ENCODE measurements around the gene KIF3B. TPM values are rescaled to one million over a fixed set of nuclear protein-coding genes. Genes with fewer than 3 reads are reported as not detected.

Gene KIF3B
- total and polyA plus RNA-seq, 2 of the 13 experiments (the other 11 are each of a cell fraction or from before 2014, with no cell fraction given), result 23.6 to 28.8 TPM

GRCh38 chr20:32329817-32330554 lies 52.5 kb downstream of the KIF3B start (continued):
- TF ChIP-seq ZNF788 (CRISPR knock-in tag; IDR thresholded peaks at IDR 0.05; ENCODE audit: borderline replicate concordance), result no peak
- peak; percentile 52; the same call in 1 of the 2 replicates for TF ChIP-seq KLF11 (CRISPR knock-in tag; IDR thresholded peaks at IDR 0.05)
- peak; percentile 85; the same call in 1 of the 2 replicates for TF ChIP-seq SNAPC2 (CRISPR knock-in tag; IDR thresholded peaks at IDR 0.05)
- TF ChIP-seq BRF2 (CRISPR knock-in tag; IDR thresholded peaks at IDR 0.05), result no peak
- TF ChIP-seq ZSCAN31 (CRISPR knock-in tag; IDR thresholded peaks at IDR 0.05; ENCODE audit: low read depth), result no peak
- TF ChIP-seq GTF3A (CRISPR knock-in tag; conservative IDR thresholded peaks at IDR 0.05), result no peak
- TF ChIP-seq ZNF17 (CRISPR knock-in tag; IDR thresholded peaks at IDR 0.05), result no peak
- TF ChIP-seq ZNF703 (CRISPR knock-in tag; IDR thresholded peaks at IDR 0.05; ENCODE audit: borderline replicate concordance), result no peak
- TF ChIP-seq KLF12 (CRISPR knock-in tag; IDR thresholded peaks at IDR 0.05; ENCODE audit: borderline replicate concordance), result no peak
- TF ChIP-seq NCOA5 (CRISPR knock-in tag; IDR thresholded peaks at IDR 0.05), result no peak
- no peak for TF ChIP-seq BATF2 (CRISPR knock-in tag; IDR thresholded peaks at IDR 0.05)
- peak; percentile 73; the same call in 1 of the 2 replicates for TF ChIP-seq ZBTB21 (CRISPR knock-in tag; IDR thresholded peaks at IDR 0.05)
- peak; percentile 76; the same call in 1 of the 2 replicates for TF ChIP-seq MXD4 (CRISPR knock-in tag; IDR thresholded peaks at IDR 0.05)
- peak; percentile 98 for TF ChIP-seq ZEB1 (IDR thresholded peaks at IDR 0.05; ENCODE audit: insufficient replicate concordance, low read depth)
- peak; percentile 99 for TF ChIP-seq GATAD2A (CRISPR knock-in tag; IDR thresholded peaks at IDR 0.05)
- TF ChIP-seq XRCC5 (optimal IDR thresholded peaks at IDR 0.05; ENCODE audit: low read length), result no peak
- TF ChIP-seq ZNF282 (IDR thresholded peaks at IDR 0.05; ENCODE audit: partially characterized antibody), result no peak
- no peak for TF ChIP-seq E2F5 (CRISPR knock-in tag; conservative IDR thresholded peaks at IDR 0.05)
- peak; percentile 86 for TF ChIP-seq MLX (CRISPR knock-in tag; IDR thresholded peaks at IDR 0.05)
- TF ChIP-seq GATA4 (IDR thresholded peaks at IDR 0.05; ENCODE audit: borderline replicate concordance, low read depth), result peak; percentile 71; the same call in 1 of the 2 replicates
- no peak; the same call in 1 of the 2 replicates for TF ChIP-seq KDM2A (CRISPR knock-in tag; IDR thresholded peaks at IDR 0.05; ENCODE audit: borderline replicate concordance, low read depth)
- no peak for TF ChIP-seq AFF4 (CRISPR knock-in tag; IDR thresholded peaks at IDR 0.05)
- TF ChIP-seq ELF1 (CRISPR knock-in tag; IDR thresholded peaks at IDR 0.05), result no peak; the same call in 1 of the 2 replicates
- peak; percentile 97 for TF ChIP-seq FOXK1 (CRISPR knock-in tag; IDR thresholded peaks at IDR 0.05; ENCODE audit: borderline replicate concordance, low read depth)
